A549 treated with dexamethasone at 1 μM for 4 hours (cell line): ENCODE measurements around the gene GYPB. TPM values are rescaled to one million over a fixed set of nuclear protein-coding genes. Genes with fewer than 3 reads are reported as not detected.

Experiments used
- total RNA-seq: library from RNA; stranded (reverse); fragments of 200-300 nt; extraction: Qiagen RNA extraction; gene quantifications from 5 replicates; pipeline ENCODE4 v1.2.3, GENCODE V29; 2022

Gene GYPB
- total RNA-seq = not detected in 5 replicates

DNA sequence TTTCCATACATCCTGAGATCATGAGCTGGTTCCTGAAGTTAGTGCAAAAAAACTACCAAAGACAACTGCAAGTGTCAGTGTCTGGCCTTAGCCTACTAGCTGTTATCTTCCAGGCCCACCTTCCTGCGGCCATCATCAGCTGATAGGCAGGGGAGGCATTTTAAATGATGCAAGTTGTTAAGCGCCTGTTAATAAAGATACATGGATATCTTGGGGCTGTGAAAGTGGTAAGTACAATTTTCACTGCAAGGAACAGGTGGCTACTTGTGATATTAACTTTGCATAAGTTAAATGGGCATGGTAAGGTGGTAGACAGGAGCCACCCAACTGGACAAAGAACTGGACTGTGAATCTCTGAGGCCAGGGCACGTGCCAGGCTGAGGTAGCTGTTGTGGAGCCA is at the start of gene GYPB:
Gene GYPB, minus strand, starts transcription at position 104 of the 400 bp plus-strand sequence. Its CDS starts 93 bp downstream, at position 11.

Other genes starting within 250 kb of the GYPB start
- gene GYPE, start 113.8 kb downstream of the GYPB start, total RNA-seq = not detected in 5 replicates
- not detected in 5 replicates for gene GYPA, start 121.3 kb upstream of the GYPB start, total RNA-seq